Stimulated activated CD4-positive, alpha-beta T cell treated with anti-CD3 and anti-CD28 coated beads, Interleukin-2, amount 100 ng/mL, for 24 hours (primary cell): ENCODE results near the gene SWAP70.
"Not testable (repeated sequence)": the region's sequence is repeated elsewhere in the genome, so short reads cannot be mapped to it uniquely, and the experiment has no call there.

Source experiments
- DNase-seq, 2 donors: peaks; one replicate each; pipeline ENCODE4 v3.0.0-alpha.2; 2020

Gene SWAP70

DNA sequence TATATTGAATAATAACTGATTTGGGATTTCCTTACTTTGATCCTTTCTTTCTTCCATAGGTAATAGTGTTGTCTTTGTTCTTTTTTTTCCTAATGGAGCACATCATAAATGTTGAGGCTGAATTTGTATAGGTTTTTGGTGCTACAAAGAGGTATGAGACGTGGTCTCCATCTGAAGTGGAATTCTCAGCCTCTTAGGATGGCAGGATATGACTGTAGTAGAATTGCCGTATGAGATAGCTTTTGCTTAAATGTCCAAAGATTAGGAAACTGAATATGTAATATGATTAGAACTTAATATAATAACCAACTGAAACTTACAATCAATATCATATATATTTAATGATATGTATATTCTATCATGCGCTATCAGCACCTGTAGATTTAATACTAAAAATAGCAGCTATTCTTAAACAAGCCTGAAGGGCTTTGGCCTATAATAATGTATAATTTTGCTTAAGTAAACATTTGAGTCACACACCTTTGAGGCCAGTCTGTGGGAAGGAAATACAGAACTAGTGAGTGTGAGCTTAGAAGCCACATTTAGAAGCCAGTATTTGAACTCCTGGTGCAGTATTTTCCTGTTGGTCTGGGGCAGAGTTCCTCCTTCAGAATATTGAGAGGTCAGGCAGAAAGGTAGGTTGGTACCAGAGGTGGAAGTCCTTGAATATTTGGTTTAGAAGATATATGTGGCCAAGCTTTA is 62.6 kb downstream of the SWAP70 start:
- no peak for DNase-seq

DNA sequence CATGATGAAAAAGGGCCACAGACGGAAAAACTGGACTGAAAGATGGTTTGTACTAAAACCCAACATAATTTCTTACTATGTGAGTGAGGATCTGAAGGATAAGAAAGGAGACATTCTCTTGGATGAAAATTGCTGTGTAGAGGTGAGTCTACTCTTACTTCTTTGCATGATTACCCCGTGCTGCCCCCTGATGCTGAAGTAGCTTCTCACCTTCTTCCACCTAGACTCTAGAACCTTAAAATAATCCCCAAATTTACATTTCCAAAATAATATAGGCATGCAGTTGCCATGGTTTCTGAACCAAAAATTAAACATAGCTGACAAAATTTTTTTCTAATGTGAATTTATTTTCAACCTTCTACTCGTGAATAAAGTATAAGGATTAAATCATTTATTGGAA is 64.2 kb downstream of the SWAP70 start:
- no peak for DNase-seq

DNA sequence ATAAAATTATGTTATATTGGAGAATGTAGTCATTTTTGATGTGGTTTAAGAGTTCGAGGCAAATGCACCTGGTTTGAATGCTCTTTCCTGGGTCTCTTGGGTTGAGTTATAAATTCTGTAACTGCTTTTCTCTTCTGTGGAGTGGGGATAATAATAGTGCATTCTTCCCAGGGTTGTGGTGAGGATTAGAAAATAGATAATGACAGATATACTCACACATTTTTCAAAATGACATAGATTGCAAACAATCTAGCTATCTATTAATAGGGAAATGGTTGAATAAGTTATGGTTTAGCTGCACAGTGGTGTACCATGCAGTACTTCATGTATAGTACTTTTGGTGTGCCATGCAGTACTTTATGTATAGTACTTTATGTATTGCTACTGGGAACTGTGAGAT is 67.4 kb downstream of the SWAP70 start:
- no peak for DNase-seq

DNA sequence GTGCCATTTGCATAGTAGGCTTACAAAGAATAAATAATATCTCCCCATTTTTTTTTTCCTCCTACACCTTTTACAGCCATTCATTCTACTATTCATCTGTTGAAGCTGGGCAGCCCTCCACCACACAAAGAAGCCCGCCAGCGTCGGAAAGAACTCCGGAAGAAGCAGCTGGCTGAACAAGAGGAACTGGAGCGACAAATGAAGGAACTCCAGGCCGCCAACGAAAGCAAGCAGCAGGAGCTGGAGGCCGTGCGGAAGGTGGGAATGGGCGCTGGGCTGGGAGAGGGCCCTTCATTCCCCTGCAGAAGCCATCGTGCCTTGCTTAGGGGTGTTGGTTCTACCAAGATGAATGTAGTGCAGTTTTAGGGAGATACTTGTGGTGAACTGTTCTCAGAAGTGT is 68.6 kb downstream of the SWAP70 start:
- no peak for DNase-seq

DNA sequence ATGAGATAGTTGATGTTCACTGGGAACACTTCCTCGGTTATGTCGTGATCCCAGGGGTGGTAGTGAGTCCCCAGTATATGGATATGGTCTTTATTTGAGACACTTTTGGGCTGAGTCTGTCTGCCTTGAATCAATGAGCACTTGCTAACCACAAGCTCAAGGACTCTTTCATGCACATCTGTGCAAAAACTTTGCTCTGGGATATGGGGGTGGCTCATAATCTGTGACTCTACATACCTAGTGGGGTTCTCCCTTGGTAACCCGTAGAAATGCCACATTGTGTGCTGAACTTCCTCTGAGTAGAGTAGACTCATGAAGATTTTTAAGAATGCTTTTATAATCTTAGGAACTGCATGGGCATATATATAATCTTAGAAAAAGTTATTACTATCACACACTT is 69.3 kb downstream of the SWAP70 start:
- no peak for DNase-seq

DNA sequence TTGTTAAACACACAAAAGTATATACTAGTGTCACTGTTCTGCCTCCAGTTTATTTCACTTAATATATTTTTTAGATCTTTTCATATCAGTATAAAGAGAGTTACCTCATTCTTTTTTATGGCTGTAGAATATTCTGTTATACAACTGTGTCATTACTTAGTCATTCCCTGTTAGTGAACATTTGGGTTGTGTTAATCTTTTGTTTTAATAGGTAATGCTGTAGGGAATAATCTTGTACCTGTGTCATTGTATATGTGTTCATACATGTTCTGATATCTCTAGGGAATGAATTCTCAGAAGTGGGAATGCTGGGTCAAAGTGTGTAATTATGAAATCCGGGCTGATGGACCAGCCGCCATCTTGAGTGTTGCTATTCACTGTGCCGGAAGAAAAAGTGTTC is 71.4 kb downstream of the SWAP70 start:
- DNase-seq, result no peak

DNA sequence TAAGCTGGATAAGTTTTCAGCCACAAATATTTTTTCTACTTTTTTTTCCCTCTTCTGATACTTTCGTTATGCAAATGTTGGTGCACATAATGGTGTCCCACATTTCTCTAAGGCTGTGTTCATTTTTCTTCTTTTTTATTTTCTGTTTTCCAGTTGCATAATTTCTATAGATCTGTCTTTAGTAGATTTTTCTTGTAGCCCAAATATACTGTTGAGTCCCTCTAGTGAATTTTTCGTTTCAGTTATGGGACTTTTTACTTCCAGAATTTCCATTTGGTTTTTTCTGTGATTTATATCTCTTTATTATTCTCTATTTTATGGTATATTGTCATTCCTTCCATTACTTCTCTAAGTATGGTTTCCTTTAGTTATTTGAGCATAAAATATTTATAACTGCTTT is 72.0 kb downstream of the SWAP70 start:
- no peak for DNase-seq

DNA sequence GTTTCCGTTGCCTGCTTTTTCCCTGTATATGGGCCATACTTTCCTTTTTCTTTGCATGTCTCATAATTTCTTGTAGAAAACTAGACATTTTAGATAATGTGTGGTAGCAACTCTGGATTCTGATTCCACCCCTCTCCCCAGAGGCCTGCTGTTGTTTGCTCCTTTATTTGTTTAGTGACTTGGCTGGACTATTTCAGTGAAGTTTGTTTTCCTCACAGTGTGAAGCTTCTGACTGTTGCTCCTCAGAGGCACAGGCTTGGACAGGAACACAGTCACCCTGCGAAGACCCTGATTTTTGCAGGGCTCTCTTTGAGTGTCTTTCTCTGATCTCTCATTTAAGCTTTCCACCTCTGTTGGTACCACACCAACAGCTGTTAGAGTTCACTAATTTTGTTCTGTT is 72.5 kb downstream of the SWAP70 start:
- no peak for DNase-seq

DNA sequence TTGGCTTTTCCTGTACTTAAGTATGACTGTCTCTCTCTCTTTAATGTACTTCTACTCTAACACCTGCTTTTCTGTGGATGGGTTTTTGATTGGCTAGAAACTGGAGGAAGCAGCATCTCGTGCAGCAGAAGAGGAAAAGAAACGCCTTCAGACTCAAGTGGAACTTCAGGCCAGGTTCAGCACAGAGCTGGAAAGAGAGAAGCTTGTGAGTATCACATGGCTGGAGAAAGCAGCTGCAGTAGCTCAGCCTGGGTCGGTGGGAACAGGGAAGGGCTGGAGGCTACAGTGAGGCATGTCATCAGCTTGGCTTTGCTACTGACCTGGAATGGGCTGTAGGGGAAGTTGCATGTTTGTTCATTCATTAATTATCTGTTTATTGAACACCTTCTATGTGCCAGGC is 74.2 kb downstream of the SWAP70 start:
- no peak for DNase-seq

DNA sequence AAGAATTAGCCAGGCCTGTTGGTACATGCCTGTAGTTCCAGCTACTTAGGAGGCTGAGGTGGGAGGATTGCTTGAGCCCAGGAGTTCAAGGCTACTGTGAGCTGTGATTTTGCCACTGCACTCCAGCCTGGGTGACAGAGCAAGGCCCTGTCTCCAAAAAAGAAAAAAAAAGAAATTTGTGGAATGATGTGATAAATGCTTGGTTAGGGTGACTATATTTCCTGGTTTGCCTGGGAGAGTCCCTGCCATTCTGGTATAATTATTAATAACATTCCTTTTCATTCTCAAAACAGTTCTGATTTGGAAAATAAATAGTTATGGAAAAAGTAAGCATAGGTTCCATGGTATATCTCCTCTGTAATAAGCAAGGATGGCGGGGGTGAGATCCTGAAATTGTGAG is 74.8 kb downstream of the SWAP70 start:
- DNase-seq, result no peak

DNA sequence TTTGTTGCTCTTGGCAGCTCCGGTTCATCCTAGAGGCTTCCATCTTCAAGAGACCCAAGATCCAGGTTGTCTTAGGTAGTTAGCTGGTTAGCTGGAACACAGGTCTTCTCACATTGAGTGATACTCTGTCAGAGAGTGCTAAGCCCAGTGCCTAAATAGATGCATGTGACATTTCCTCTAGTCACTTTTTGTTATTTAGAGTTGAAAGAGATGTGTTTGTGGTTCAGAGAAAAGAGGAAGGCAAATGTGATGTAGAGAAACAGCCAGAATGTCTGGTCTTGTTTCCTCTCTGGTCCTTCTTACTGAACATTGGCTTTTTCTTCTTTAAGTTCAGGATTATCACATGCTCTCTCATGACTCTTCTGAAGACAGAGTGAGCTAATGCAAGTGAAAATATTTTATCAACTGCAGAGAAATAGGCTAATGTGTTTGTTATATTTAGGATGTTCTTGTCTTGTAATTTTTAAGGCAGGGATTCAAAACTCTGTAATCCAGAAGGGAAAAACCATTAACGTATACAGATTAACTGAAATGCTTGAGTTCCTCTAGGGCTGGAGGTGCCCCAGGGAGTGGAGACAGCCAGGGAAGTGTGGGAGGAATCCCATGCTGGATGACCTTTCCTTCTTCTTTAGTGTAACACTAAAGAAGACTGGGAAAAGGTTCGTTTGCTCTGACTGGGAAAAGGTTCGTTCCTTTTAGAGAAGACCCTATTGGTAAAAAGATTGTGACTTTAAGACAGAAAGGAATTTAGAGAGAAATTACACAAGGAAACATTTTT is 75.4 kb downstream of the SWAP70 start:
- no peak for DNase-seq

DNA sequence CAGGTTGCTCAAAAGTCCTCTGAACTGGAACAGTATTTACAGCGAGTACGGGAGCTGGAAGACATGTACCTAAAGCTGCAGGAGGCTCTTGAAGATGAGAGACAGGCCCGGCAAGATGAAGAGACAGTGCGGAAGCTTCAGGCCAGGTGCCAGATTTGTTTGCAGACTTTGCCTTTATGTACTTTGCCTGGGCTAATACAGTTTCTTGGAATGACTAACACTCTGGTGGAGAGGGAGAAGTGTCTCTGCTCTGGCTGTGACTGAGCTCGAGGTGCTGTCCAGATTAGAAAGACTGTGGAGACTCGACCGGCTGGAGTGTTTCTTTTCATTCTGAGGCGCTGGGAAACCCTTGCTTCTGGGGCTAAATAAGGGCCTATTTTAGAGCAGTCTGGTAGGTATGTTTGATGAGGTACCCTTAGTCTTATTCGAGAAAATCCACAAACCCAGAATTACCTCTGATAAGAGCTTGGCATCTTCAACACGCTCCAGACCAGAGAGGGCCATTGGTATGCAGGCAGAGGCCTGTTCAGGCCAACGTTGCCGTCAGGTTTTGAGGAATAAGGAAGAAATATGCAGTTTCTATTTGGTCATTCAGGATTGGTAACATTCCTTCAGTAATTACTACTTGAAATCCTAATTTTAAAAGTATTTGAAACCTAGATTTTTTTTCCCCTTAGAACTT is 76.5 kb downstream of the SWAP70 start:
- no peak for DNase-seq

DNA sequence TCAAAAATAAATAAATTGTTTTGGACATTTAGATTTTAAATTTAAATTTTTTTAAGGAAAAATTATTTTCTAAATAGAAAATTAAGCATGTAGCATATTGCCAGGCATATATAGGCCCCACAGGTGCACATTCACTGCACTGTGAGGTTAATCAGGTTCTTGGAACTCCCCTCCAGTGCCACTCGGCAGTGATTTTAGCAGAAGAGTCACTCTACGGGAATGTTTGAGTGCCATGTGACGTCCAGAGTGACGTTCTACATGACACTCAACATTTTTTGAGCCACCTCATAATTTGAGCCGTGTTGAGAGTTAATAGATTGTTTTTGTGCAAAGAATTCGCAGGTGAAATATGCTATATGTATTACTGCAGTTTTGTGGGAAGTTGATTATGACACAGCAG is 77.4 kb downstream of the SWAP70 start:
- no peak for DNase-seq

DNA sequence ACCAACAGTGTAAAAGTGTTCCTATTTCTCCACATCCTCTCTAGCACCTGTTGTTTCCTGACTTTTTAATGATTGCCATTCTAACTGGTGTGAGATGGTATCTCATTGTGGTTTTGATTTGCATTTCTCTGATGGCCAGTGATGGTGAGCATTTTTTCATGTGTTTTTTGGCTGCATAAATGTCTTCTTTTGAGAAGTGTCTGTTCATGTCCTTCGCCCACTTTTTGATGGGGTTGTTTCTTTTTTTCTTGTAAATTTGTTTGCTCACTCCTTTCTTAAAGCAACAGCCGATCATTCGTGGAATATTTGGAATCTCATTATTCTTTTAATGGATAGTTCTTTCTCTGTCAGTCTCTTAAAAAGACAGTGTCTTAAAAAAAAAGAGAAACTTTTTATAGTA is 79.6 kb downstream of the SWAP70 start:
- DNase-seq, result not testable (repeated sequence)

DNA sequence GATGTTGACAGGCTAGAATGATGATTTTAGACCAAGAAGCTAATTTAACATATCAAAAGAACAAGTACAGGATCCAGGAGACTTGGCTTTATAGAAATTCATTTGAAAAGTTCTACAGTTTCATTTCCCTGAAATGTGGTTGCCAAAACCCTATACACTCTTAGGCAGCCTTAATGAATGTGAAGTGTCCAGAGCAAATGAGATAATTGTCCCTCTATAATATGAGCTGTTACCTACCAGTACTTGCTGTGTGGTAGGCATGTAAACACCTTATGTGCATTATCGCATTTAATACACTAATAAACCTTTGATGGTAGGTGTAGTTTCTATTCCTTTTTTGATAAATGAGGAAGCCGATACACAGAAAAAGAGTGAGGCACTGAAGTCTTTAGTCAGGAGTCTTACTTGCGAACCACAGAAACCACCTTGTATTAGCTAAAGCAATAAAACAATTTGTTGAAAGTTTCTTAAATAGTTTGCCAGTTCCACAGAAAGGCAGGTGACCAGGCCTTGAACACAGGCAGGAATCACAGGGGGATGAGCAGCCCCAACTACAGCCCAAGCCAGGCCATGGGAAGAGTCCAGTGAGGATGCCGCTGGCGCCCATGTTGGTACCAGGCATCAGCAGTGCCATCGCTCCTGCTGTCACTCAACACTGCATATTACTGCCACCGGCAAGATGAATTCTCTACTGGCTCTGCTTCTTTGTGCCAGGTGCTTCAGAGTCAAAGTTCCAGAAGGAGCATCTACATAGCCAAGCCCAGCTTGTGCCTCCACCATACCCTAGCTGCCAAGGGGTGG is 81.7 kb downstream of the SWAP70 start:
- DNase-seq, result no peak

DNA sequence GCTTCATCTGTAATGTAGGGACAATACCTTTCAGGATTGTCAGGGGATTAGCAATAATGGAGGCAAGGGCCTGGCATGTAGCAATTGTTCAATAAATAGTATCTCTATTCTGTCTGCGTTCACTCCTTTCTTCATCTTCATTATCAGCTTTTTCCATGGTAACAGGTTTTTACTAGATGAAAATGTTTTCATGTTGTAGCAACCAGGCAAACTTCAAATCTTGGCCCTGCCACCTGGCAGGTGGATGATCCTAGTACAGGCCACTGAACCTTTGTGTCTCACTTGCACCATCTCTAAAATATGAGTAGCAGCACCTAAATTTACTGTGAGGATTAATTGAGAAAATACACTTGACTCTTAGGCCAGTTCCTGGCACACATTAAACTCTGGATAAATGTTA is 83.4 kb downstream of the SWAP70 start:
- DNase-seq, result no peak

DNA sequence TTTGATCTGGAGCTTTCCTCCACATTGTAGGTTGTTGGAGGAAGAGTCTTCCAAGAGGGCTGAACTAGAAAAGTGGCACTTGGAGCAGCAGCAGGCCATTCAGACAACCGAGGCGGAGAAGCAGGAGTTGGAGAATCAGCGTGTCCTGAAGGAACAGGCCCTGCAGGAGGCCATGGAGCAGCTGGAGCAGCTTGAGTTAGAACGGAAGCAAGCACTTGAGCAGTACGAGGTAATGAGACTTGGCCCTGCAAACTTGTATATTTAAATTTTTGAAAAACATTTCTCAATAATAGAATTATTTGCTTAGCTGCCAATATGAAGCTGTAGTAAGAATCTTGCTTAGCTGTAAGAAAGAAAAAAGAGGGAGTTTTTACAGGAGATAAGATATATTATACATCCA is 84.0 kb downstream of the SWAP70 start:
- no peak for DNase-seq

DNA sequence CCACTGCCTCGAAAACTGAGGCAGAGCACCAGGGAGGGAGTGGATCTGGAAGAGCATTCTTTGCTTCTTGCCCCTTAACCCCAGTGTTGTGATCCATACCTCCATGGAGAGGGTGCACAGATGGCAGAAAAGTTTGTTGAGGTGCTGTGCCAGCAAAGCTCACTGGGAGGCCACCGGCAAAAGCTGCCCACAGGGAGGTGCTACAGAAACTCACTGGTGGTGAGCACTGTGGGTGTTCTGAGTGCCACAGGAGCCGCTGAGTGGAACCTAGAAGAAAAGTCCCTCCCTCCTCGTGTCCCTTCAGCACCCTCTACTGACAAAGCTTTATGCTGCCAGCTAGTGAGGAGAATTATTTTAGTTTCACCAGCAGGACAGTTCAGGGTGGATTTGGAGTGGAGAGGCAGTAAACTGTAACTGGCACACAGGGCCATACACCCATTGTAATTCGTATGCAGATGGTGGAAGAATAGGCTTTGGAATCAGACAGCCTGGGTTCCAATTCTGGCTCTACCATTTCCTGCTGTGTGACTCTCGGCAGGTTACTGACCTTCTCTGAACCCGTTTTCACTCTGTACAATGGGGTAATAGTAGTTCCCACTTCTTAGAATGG is 84.6 kb downstream of the SWAP70 start:
- DNase-seq, result peak; percentile 61 to 63

DNA sequence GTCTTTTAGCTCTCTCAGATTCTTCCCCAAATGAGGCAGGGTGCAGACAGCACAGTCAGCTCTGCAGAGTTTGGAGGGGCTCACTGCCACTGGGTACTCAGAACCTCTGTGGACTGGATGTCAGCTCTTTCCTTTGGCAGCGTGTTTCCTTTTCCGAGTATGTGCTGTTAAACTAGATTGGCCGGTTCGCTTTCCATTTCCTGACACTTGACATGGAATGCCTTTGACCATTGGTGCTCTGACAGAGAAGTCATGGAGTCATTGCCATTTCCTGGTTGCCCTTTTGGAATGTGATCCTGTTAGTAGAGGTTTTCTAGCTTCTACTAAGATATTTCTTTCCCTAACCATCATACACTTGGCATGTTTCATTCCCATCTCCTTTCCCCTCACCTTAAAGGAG is 86.7 kb downstream of the SWAP70 start:
- no peak for DNase-seq

DNA sequence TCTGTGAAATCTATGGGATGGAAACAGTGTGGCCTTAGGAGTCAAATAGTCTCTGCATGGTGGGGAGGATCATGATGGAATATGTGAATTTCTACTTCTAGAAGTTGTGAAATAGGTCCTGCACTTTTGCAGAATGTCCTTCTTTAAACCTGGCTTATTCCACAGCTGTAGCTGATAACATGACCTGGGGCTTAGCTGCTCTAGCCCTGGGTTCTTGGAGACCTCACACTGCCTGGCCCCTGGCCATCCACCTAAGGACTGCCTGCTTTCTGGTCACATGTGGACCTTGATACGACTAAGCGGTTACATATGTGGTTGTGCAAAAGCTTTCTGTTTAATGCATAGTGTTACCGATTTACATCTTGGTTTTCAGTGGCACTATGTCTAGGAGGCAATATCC is 88.2 kb downstream of the SWAP70 start:
- DNase-seq, result no peak

DNA sequence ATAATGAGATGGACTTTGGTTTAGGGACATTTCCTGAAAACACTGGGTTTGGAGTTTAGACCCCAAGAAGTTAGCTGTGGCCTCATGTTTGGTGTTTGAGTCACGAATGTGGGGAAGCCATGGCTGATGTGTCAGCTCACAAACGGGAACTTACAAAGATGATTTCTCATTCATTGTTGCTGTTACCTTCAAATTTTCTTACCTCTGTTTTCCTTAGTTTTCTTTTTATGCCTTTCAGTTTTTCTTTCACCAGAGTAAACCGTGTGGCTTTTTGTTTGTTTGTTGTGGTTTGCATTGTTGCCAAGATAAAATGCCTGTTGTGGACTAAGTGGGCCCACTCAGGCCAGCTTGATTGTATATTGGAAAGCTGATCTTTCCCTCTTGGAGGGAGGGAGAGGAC is 89.1 kb downstream of the SWAP70 start:
- no peak for DNase-seq

DNA sequence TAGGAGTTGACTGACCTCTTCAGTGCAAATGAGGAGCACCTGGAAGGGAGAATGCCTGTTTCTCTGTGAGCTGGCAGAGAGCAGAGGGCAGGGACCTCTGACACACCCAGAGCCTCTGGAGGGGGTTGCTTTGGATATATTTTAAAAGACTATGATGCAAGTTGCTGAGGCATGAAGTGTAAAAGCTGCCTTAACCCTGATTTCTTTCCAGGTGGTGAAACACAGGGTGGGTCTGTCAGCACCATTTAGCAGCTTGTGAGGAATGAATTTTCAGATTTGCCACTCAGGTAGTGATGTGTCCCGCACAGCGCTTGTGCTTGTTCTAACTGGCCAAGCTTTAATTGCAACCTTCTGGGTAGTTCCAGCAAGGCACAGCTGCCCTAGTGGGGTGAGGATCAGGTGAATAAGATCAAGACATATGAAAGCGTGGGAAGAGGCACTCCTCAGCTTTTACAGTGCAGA is 90.2 kb downstream of the SWAP70 start:
- DNase-seq, result no peak
